ENCODE results near the gene SHB.

DNA sequence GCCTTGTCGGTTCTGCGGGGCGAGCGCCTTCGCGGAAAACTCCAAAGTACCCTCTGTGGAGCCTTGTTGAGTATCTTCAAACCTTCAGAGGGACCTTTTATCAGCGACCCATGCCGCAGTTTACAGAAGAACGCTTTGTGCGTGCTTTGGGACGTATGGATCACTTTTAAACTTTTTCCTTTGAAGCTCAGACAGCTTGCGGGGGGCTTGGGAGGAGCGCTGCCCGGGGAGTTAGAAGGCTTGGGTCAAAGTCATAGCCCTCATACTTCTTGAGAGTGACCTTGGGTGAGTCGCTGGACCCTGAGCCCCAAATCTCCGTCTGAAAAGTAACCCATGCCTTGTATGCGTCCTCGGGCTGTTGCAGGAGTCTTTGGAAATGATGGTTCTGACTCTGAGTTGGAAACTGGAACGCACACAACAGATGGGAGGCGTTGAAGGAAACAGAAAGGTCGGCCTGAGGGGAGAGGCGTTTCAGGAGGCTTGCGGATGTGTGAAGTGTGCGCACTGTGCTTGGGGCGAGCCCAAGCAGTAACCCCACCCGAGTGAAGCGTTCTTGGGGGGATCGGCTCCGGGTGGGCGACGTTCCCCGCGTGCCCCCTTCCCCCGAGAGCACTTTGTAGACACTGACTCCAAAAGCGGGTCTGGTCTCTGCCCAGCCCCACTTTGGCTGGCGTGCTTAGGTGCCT, 164.4 kb downstream of the SHB start:
- TF ChIP-seq, protein P1, sequence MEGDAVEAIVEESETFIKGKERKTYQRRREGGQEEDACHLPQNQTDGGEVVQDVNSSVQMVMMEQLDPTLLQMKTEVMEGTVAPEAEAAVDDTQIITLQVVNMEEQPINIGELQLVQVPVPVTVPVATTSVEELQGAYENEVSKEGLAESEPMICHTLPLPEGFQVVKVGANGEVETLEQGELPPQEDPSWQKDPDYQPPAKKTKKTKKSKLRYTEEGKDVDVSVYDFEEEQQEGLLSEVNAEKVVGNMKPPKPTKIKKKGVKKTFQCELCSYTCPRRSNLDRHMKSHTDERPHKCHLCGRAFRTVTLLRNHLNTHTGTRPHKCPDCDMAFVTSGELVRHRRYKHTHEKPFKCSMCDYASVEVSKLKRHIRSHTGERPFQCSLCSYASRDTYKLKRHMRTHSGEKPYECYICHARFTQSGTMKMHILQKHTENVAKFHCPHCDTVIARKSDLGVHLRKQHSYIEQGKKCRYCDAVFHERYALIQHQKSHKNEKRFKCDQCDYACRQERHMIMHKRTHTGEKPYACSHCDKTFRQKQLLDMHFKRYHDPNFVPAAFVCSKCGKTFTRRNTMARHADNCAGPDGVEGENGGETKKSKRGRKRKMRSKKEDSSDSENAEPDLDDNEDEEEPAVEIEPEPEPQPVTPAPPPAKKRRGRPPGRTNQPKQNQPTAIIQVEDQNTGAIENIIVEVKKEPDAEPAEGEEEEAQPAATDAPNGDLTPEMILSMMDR (conservative IDR thresholded peaks at IDR 0.05; ENCODE audit: low read depth, low read length) = no peak
- TF ChIP-seq EZH2 (IDR thresholded peaks at IDR 0.05; ENCODE audit: borderline replicate concordance, low read depth, low read length, poor library complexity, severe bottlenecking) = no peak

Data from A673 (cell line).